ENCODE measurements around the gene HSF4.

The HSF4 gene

DNA sequence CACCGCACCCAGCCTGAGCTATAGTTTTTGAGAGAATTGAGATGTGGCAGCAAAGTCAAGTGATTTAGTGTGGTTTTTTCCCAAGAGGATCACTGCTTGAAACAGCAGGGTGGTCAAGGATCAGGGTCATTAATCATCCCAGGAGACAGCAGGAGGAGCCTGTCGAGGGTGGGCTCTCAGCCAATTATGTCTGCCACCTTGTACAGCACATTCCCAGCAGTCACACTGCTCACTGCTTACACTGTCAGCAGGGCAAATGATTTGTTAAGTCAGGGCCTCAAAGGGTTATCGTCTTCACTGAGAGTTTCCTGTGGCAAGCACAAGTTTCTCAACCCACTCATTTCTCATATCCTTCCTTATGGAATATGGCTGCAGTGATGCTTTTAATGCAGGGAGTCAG, 26.9 kb upstream of the HSF4 start:
- no peaks in the 10 kb centered on the region for H3K27me3 ChIP-seq (ENCODE audit: insufficient read depth, poor library complexity, severe bottlenecking)
- no peak overlapping the region for H3K27ac ChIP-seq (replicated peaks)
- no peak for DNase-seq (ENCODE audit: low read depth in 1 of 2, low spot score in 1 of 2)
- TF ChIP-seq SPI1 (IDR thresholded peaks at IDR 0.05; ENCODE audit: borderline replicate concordance, low read depth) (no peak), POLR2AphosphoS5 (IDR thresholded peaks at IDR 0.05; ENCODE audit: low read depth) (no peak)
- TF ChIP-seq, protein P1, sequence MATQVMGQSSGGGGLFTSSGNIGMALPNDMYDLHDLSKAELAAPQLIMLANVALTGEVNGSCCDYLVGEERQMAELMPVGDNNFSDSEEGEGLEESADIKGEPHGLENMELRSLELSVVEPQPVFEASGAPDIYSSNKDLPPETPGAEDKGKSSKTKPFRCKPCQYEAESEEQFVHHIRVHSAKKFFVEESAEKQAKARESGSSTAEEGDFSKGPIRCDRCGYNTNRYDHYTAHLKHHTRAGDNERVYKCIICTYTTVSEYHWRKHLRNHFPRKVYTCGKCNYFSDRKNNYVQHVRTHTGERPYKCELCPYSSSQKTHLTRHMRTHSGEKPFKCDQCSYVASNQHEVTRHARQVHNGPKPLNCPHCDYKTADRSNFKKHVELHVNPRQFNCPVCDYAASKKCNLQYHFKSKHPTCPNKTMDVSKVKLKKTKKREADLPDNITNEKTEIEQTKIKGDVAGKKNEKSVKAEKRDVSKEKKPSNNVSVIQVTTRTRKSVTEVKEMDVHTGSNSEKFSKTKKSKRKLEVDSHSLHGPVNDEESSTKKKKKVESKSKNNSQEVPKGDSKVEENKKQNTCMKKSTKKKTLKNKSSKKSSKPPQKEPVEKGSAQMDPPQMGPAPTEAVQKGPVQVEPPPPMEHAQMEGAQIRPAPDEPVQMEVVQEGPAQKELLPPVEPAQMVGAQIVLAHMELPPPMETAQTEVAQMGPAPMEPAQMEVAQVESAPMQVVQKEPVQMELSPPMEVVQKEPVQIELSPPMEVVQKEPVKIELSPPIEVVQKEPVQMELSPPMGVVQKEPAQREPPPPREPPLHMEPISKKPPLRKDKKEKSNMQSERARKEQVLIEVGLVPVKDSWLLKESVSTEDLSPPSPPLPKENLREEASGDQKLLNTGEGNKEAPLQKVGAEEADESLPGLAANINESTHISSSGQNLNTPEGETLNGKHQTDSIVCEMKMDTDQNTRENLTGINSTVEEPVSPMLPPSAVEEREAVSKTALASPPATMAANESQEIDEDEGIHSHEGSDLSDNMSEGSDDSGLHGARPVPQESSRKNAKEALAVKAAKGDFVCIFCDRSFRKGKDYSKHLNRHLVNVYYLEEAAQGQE (IDR thresholded peaks at IDR 0.05; ENCODE audit: insufficient replicate concordance, low read depth): no peak
- no peak overlapping the region for H3K4me3 ChIP-seq (replicated peaks; ENCODE audit: insufficient read depth, low read length)

DNA sequence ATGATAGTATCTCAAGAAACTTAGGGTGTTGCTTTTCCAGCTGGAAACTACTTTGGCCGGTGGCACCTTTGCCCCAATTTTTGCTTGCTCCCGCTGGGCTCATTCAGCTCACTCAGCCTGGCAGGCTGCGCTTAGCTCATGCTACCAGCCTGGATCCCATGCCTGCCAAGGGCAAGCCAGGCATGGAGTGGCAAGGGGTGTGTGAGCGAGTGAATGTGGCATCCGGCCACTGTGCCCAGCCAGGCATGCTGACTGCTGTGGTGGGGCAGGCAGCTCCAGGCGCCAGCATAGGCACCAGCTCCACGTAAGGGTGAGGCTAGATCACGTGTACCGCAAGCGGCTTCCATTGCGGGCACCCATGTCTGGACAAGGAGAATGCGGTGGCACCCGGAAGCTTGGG, 23.2 kb upstream of the HSF4 start:
- Histone ChIP-seq H3K27ac (replicated peaks) (no peak overlapping the region), H3K4me3 (replicated peaks; ENCODE audit: insufficient read depth, low read length) (no peak overlapping the region), H3K27me3 (ENCODE audit: insufficient read depth, poor library complexity, severe bottlenecking) (no peaks in the 10 kb centered on the region)
- TF ChIP-seq POLR2AphosphoS5 (IDR thresholded peaks at IDR 0.05; ENCODE audit: low read depth) (no peak), GABPA (IDR thresholded peaks at IDR 0.05; ENCODE audit: low read depth) (no peak), SPI1 (IDR thresholded peaks at IDR 0.05; ENCODE audit: borderline replicate concordance, low read depth) (no peak)
- TF ChIP-seq, protein P1 (IDR thresholded peaks at IDR 0.05; ENCODE audit: insufficient replicate concordance, low read depth): no peak
- TF ChIP-seq, protein P2, sequence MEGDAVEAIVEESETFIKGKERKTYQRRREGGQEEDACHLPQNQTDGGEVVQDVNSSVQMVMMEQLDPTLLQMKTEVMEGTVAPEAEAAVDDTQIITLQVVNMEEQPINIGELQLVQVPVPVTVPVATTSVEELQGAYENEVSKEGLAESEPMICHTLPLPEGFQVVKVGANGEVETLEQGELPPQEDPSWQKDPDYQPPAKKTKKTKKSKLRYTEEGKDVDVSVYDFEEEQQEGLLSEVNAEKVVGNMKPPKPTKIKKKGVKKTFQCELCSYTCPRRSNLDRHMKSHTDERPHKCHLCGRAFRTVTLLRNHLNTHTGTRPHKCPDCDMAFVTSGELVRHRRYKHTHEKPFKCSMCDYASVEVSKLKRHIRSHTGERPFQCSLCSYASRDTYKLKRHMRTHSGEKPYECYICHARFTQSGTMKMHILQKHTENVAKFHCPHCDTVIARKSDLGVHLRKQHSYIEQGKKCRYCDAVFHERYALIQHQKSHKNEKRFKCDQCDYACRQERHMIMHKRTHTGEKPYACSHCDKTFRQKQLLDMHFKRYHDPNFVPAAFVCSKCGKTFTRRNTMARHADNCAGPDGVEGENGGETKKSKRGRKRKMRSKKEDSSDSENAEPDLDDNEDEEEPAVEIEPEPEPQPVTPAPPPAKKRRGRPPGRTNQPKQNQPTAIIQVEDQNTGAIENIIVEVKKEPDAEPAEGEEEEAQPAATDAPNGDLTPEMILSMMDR (IDR thresholded peaks at IDR 0.05; ENCODE audit: insufficient read depth, low read length): no peak
- no peak for DNase-seq (ENCODE audit: low read depth in 1 of 2, low spot score in 1 of 2)

- no peak for DNase-seq (ENCODE audit: low read depth in 1 of 2, low spot score in 1 of 2)
- TF ChIP-seq SPI1 (IDR thresholded peaks at IDR 0.05; ENCODE audit: borderline replicate concordance, low read depth): no peak
- TF ChIP-seq, protein P2 (IDR thresholded peaks at IDR 0.05; ENCODE audit: insufficient read depth, low read length): no peak
- TF ChIP-seq GABPA (IDR thresholded peaks at IDR 0.05; ENCODE audit: low read depth): no peak
- H3K27ac ChIP-seq (replicated peaks): no peak overlapping the region
- H3K4me3 ChIP-seq (replicated peaks; ENCODE audit: insufficient read depth, low read length): no peak overlapping the region
- no peaks in the 10 kb centered on the region for H3K27me3 ChIP-seq (ENCODE audit: insufficient read depth, poor library complexity, severe bottlenecking)
These were observed 22.2 kb upstream of the HSF4 start for GRCh38 chr16:67142342-67142741.

- Histone ChIP-seq H3K27ac (replicated peaks) (no peak overlapping the region), H3K4me3 (replicated peaks; ENCODE audit: insufficient read depth, low read length) (no peak overlapping the region), H3K27me3 (ENCODE audit: insufficient read depth, poor library complexity, severe bottlenecking) (no peaks in the 10 kb centered on the region)
- TF ChIP-seq, protein P1 (IDR thresholded peaks at IDR 0.05; ENCODE audit: insufficient replicate concordance, low read depth): no peak
- no peak for TF ChIP-seq SPI1 (IDR thresholded peaks at IDR 0.05; ENCODE audit: borderline replicate concordance, low read depth)
- no peak for DNase-seq (ENCODE audit: low read depth in 1 of 2, low spot score in 1 of 2)
These were observed 19.6 kb upstream of the HSF4 start for GRCh38 chr16:67144943-67145342.
